Ecto neural progenitor cell (in vitro differentiated cells): ENCODE results near the gene TACO1.

Experiments
- DNase-seq: peaks from one replicate; pipeline ENCODE4 v3.0.0-alpha.2; 2018; ENCODE audit warnings: low spot score

Gene TACO1

GRCh38 chr17:63600569-63601438 is at the start of gene TACO1:
Gene TACO1 (plus strand): TSS chr17:63600895. CDS start chr17:63601084, 189 bp downstream.
- DNase-seq: peak; percentile 92

GRCh38 chr17:63552211-63552610 is 48.5 kb upstream of the TACO1 start:
- no peak for DNase-seq

GRCh38 chr17:63555500-63556156 is 45.1 kb upstream of the TACO1 start:
- no peak for DNase-seq

- DNase-seq: no peak
Measured at GRCh38 chr17:63557416-63557815, 43.3 kb upstream of the TACO1 start.

GRCh38 chr17:63558441-63558840 is 42.3 kb upstream of the TACO1 start:
- no peak for DNase-seq

GRCh38 chr17:63561819-63562218 is 38.9 kb upstream of the TACO1 start:
- DNase-seq: no peak

GRCh38 chr17:63563339-63563738 is 37.4 kb upstream of the TACO1 start:
- DNase-seq: no peak

GRCh38 chr17:63564562-63564961 is 36.1 kb upstream of the TACO1 start:
- no peak for DNase-seq

- DNase-seq: no peak
Measured at GRCh38 chr17:63567229-63567628, 33.5 kb upstream of the TACO1 start.

GRCh38 chr17:63568563-63568962 is 32.1 kb upstream of the TACO1 start:
- DNase-seq: no peak

GRCh38 chr17:63571632-63572310 is 28.9 kb upstream of the TACO1 start:
- no peak for DNase-seq

GRCh38 chr17:63573634-63574033 is 27.1 kb upstream of the TACO1 start:
- no peak for DNase-seq

- DNase-seq: no peak
Measured at GRCh38 chr17:63578027-63578768, 22.5 kb upstream of the TACO1 start.

- DNase-seq: no peak
Measured at GRCh38 chr17:63578769-63579111, 22.0 kb upstream of the TACO1 start.

GRCh38 chr17:63579633-63580032 is 21.1 kb upstream of the TACO1 start:
- no peak for DNase-seq

- no peak for DNase-seq
Measured at GRCh38 chr17:63587770-63588169, 12.9 kb upstream of the TACO1 start.

- DNase-seq: no peak
Measured at GRCh38 chr17:63588797-63589196, 11.9 kb upstream of the TACO1 start.

- no peak for DNase-seq
Measured at GRCh38 chr17:63589646-63590045, 11.0 kb upstream of the TACO1 start.

GRCh38 chr17:63592797-63593196 is 7.9 kb upstream of the TACO1 start:
- DNase-seq: no peak

GRCh38 chr17:63595132-63595531 is 5.6 kb upstream of the TACO1 start:
- no peak for DNase-seq

- DNase-seq: no peak
Measured at GRCh38 chr17:63596856-63597586, 3.7 kb upstream of the TACO1 start.

- no peak for DNase-seq
Measured at GRCh38 chr17:63598281-63598680, 2.4 kb upstream of the TACO1 start.
